HepG2 (cell line): Measurements from ENCODE around the gene RPL21. TPM values are rescaled to one million over a fixed set of nuclear protein-coding genes. Genes with fewer than 3 reads are reported as not detected.

ENCODE experiments used
- DR1 ChIP-seq: sonication (generic); formaldehyde crosslinking; IDR thresholded peaks from 2 replicates; pipeline ENCODE4 v1.8.0; 2021; ENCODE audit warnings: mild to moderate bottlenecking, missing genetic modification reagents, inconsistent platforms
- ETV5 ChIP-seq: IDR thresholded peaks from 2 replicates; pipeline ENCODE4 v1.6.1; 2018; ENCODE audit warnings: missing biosample characterization, missing genetic modification reagents, inconsistent platforms, borderline replicate concordance
- HNRNPK ChIP-seq: fragments of 200-400 bp; formaldehyde crosslinking; IDR thresholded peaks from 2 replicates; pipeline ENCODE4 v1.6.1; 2018; ENCODE audit warnings: low read length, low read depth, moderate library complexity, mild to moderate bottlenecking; ENCODE audit not compliant: poor library complexity, severe bottlenecking
- IKZF1 ChIP-seq: fragments of 450-650 bp; IDR thresholded peaks from 2 replicates; pipeline ENCODE4 v1.7.1; 2016
- MAFG ChIP-seq: sonication (generic); formaldehyde crosslinking; IDR thresholded peaks from 2 replicates; pipeline ENCODE4 v1.5.1; 2020; ENCODE audit warnings: mild to moderate bottlenecking, missing genetic modification reagents
- MLXIP ChIP-seq: sonication (generic); formaldehyde crosslinking; IDR thresholded peaks from 2 replicates; pipeline ENCODE4 v1.9.0; 2021; ENCODE audit warnings: missing genetic modification reagents, borderline replicate concordance
- NFKB2 ChIP-seq: sonication (generic); formaldehyde crosslinking; IDR thresholded peaks from 2 replicates; pipeline ENCODE4 v1.4.0; 2020; ENCODE audit warnings: missing genetic modification reagents, borderline replicate concordance
- NR1H2 ChIP-seq: sonication (generic); formaldehyde crosslinking; IDR thresholded peaks from 2 replicates; pipeline ENCODE4 v1.8.1; 2022; ENCODE audit warnings: low read depth, missing genetic modification reagents, borderline replicate concordance
- REL ChIP-seq: sonication (generic); formaldehyde crosslinking; conservative IDR thresholded peaks from 2 replicates; pipeline ENCODE4 v1.8.0; 2022; ENCODE audit warnings: mild to moderate bottlenecking, missing genetic modification reagents, moderate library complexity
- SP5 ChIP-seq: IDR thresholded peaks from 2 replicates; pipeline ENCODE4 v1.6.1; 2016; ENCODE audit warnings: low read depth, borderline replicate concordance
- SSRP1 ChIP-seq: IDR thresholded peaks from 2 replicates; pipeline ENCODE4 v1.6.1; 2016; ENCODE audit warnings: control low read depth
- ZEB1 ChIP-seq: IDR thresholded peaks from 2 replicates; pipeline ENCODE4 v1.6.1; 2012; ENCODE audit warnings: mild to moderate bottlenecking, low read depth, inconsistent platforms; ENCODE audit not compliant: insufficient replicate concordance
- ZNF138 ChIP-seq: sonication (generic); formaldehyde crosslinking; IDR thresholded peaks from 2 replicates; pipeline ENCODE4 v1.5.0; 2020; ENCODE audit warnings: mild to moderate bottlenecking, low read depth, missing genetic modification reagents
- ZNF205 ChIP-seq: IDR thresholded peaks from 2 replicates; pipeline ENCODE4 v1.6.1; 2018; ENCODE audit warnings: missing biosample characterization, missing genetic modification reagents
- ZNF501 ChIP-seq: sonication (generic); formaldehyde crosslinking; IDR thresholded peaks from 2 replicates; pipeline ENCODE4 v1.5.1; 2020; ENCODE audit warnings: mild to moderate bottlenecking, moderate library complexity, missing genetic modification reagents
- ZNF564 ChIP-seq: sonication (generic); formaldehyde crosslinking; IDR thresholded peaks from 2 replicates; pipeline ENCODE4 v1.8.1; 2023; ENCODE audit warnings: mild to moderate bottlenecking, missing genetic modification reagents
- ZNF777 ChIP-seq: sonication (generic); formaldehyde crosslinking; IDR thresholded peaks from 2 replicates; pipeline ENCODE4 v1.4.0; 2020; ENCODE audit warnings: missing genetic modification reagents
- polyA plus RNA-seq, 8 experiments: library from polyadenylated mRNA; depleted of rRNA in 3 of 8; stranded (reverse) in 7 of 8; unstranded in 1 of 8; fragments of >200 nt; fragmentation: Illumina TruSeq in 4 of 8; extraction: Trizol in 4 of 8; gene quantifications; 2 replicates each; pipeline versions ENCODE4 v1.2.1 to v1.2.3, GENCODE V29; 2011 to 2016; ENCODE audit warnings: low read depth in 4 of 8, missing spikeins in 1 of 8, mixed read lengths in 1 of 8; ENCODE audit not compliant: insufficient read depth in 1 of 8
- total RNA-seq, 5 experiments: library from RNA; depleted of rRNA; stranded (reverse); fragments of >200 nt; fragmentation: Illumina TruSeq; extraction: Trizol; gene quantifications; 2 replicates each; pipeline ENCODE4 v1.2.3, GENCODE V29; 2016; ENCODE audit warnings: low read depth in 1 of 5
- TF ChIP-seq, protein P1 (sequence below): sonication (generic); formaldehyde crosslinking; IDR thresholded peaks from 2 replicates; pipeline ENCODE4 v1.8.1; 2022; ENCODE audit warnings: mild to moderate bottlenecking, missing genetic modification reagents
- TF ChIP-seq, protein P2 (sequence below): sonication (generic); formaldehyde crosslinking; conservative IDR thresholded peaks from 2 replicates; pipeline ENCODE4 v1.4.0; 2020; ENCODE audit warnings: mild to moderate bottlenecking, missing genetic modification reagents, moderate library complexity
- TF ChIP-seq, protein P3 (sequence below): sonication (generic); formaldehyde crosslinking; conservative IDR thresholded peaks from 2 replicates; pipeline ENCODE4 v1.8.0; 2022; ENCODE audit warnings: mild to moderate bottlenecking, moderate library complexity, missing genetic modification reagents

The RPL21 gene
- total and polyA plus RNA-seq, 2 of the 13 experiments (the other 11 are each of a cell fraction or from before 2014, with no cell fraction given): 1,234 to 1,261 TPM

- TF ChIP-seq, protein P1, sequence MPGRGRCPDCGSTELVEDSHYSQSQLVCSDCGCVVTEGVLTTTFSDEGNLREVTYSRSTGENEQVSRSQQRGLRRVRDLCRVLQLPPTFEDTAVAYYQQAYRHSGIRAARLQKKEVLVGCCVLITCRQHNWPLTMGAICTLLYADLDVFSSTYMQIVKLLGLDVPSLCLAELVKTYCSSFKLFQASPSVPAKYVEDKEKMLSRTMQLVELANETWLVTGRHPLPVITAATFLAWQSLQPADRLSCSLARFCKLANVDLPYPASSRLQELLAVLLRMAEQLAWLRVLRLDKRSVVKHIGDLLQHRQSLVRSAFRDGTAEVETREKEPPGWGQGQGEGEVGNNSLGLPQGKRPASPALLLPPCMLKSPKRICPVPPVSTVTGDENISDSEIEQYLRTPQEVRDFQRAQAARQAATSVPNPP (CRISPR knock-in tag): no peak
- TF ChIP-seq REL (CRISPR knock-in tag) (peak; percentile 88), MLXIP (CRISPR knock-in tag) (peak; percentile 56; the same call in 1 of the 2 replicates), MAFG (CRISPR knock-in tag) (peak; percentile 64; the same call in 1 of the 2 replicates), HNRNPK (peak; percentile 55), DR1 (CRISPR knock-in tag) (peak; percentile 77), ZNF205 (CRISPR knock-in tag) (peak; percentile 38; the same call in 1 of the 2 replicates), IKZF1 (no peak), ZNF777 (CRISPR knock-in tag) (peak; percentile 86), ZNF138 (CRISPR knock-in tag) (no peak), ZNF501 (CRISPR knock-in tag) (peak; percentile 93), ZNF564 (CRISPR knock-in tag) (no peak; the same call in 1 of the 2 replicates), ZEB1 (no peak), SP5 (CRISPR knock-in tag) (peak; percentile 67; the same call in 1 of the 2 replicates), ETV5 (CRISPR knock-in tag) (no peak), SSRP1 (CRISPR knock-in tag) (no peak), NR1H2 (no peak), NFKB2 (CRISPR knock-in tag) (peak; percentile 52; the same call in 1 of the 2 replicates)
- TF ChIP-seq, protein P2, sequence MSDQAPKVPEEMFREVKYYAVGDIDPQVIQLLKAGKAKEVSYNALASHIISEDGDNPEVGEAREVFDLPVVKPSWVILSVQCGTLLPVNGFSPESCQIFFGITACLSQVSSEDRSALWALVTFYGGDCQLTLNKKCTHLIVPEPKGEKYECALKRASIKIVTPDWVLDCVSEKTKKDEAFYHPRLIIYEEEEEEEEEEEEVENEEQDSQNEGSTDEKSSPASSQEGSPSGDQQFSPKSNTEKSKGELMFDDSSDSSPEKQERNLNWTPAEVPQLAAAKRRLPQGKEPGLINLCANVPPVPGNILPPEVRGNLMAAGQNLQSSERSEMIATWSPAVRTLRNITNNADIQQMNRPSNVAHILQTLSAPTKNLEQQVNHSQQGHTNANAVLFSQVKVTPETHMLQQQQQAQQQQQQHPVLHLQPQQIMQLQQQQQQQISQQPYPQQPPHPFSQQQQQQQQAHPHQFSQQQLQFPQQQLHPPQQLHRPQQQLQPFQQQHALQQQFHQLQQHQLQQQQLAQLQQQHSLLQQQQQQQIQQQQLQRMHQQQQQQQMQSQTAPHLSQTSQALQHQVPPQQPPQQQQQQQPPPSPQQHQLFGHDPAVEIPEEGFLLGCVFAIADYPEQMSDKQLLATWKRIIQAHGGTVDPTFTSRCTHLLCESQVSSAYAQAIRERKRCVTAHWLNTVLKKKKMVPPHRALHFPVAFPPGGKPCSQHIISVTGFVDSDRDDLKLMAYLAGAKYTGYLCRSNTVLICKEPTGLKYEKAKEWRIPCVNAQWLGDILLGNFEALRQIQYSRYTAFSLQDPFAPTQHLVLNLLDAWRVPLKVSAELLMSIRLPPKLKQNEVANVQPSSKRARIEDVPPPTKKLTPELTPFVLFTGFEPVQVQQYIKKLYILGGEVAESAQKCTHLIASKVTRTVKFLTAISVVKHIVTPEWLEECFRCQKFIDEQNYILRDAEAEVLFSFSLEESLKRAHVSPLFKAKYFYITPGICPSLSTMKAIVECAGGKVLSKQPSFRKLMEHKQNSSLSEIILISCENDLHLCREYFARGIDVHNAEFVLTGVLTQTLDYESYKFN: no peak
- TF ChIP-seq, protein P3, sequence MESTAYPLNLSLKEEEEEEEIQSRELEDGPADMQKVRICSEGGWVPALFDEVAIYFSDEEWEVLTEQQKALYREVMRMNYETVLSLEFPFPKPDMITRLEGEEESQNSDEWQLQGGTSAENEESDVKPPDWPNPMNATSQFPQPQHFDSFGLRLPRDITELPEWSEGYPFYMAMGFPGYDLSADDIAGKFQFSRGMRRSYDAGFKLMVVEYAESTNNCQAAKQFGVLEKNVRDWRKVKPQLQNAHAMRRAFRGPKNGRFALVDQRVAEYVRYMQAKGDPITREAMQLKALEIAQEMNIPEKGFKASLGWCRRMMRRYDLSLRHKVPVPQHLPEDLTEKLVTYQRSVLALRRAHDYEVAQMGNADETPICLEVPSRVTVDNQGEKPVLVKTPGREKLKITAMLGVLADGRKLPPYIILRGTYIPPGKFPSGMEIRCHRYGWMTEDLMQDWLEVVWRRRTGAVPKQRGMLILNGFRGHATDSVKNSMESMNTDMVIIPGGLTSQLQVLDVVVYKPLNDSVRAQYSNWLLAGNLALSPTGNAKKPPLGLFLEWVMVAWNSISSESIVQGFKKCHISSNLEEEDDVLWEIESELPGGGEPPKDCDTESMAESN (CRISPR knock-in tag): peak; percentile 74
Observed at GRCh38 chr13:27270594-27271520, 19.5 kb downstream of the RPL21 start, which contains the start of gene RASL11A (continued).
